Activated CD4-positive, alpha-beta T cell treated with anti-CD3 and anti-CD28 coated beads, Interleukin-2, Interleukin-4, amounts not matched to agents 100 ng/mL and 50 ng/mL, durations not matched to agents 16 hours and 8 hours (primary cell): ENCODE measurements around the gene CDAN1.

Experiments
- DNase-seq: peaks from one replicate; pipeline ENCODE4 v3.0.0-alpha.2; 2020; ENCODE audit warnings: low spot score

The CDAN1 gene

DNA sequence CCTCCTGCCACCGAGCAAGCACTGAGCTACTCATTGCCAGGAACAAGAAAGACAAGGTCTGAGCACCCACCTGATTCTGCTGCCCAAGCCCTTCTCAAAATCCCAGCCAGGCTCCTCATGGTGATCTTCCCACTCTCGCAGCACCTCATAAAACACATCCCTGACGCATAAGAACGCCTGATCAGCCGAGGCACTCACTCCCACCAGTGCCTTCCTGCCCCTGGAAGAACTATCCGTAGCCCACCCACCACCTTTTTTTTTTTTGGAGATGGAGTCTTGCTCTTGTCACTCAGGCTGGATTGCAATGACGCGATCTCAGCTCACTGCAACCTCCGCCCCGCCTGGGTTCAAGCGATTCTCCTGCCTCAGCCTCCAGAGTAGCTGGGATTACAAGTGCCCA lies 3.9 kb downstream of the CDAN1 start:
- no peak for DNase-seq

DNA sequence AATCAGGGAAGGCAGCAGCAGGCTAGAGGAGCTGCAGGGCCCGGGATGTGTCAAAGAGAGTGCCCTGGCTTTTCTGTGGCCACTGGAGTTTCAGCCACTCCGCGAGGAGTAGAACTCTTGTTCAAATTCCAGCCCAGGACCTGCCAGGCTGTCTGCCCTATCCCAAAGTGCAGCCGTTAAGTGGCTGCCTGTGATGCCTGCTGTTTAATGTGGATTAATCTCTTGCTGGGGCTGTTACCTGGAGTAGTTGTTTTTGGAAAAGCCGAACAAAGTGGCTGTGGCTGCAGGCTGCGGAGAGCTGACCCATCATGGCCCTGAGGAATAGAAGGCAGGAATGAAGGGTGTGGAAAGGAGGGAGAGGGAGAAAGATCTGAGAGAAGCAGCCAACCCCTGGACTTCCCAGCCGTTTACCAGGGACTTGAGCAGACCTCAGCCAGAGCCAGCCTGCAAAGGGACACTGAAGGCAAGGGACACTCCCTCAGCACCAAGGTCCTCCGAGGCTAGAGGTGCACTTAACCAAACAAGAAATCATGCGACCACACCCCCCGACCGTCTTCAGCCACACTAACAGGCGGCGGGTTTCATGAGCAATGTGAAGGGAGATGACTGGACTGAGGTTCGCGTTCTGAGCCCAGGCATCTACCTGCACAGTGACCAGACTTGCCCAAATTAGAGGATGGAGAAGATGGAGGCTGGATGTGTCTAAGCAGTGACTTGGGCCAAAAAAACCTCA lies 4.7 kb downstream of the CDAN1 start:
- DNase-seq = no peak

DNA sequence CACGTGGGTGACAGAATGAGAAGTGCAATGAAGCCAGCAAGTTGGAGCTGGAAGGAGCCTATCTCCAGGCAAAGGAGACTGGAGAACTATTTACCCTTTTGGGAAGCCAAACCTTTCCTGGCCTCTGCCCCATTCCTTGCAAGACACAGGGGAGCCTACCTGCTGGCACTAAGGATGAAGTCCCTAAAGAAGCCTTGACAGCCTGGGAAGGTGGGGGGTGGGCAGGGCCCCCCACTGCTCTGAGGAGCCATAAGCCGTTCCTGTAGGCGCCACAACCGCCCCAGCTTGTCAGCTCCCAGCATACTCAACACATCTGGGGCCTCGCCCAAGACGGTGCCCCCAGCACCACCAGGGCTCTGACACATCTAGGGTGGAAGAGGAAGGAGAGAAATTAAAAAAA lies 5.5 kb downstream of the CDAN1 start:
- no peak for DNase-seq

DNA sequence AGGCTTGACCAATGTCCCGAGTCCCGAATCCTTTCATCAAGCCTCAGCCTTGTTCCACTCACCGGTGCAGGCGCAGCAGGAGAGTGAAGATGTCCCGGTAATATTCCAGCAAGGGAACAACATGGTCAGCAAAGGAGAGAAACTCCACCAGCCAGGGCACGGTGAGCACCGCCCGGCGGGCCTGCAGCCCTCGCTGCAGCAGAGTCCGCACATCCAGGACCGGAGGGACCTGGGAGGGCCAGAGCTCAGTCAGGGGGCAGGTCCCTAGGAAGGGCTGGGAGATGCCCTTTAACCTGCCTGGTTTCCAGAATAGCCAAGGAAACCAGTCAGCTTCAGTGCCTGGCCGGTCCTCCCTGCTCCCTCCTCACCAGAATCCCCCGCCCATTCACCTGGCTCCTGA lies 6.4 kb downstream of the CDAN1 start:
- DNase-seq = no peak

GRCh38 chr15:42730135-42730534 lies 6.8 kb downstream of the CDAN1 start:
- DNase-seq = no peak

DNA sequence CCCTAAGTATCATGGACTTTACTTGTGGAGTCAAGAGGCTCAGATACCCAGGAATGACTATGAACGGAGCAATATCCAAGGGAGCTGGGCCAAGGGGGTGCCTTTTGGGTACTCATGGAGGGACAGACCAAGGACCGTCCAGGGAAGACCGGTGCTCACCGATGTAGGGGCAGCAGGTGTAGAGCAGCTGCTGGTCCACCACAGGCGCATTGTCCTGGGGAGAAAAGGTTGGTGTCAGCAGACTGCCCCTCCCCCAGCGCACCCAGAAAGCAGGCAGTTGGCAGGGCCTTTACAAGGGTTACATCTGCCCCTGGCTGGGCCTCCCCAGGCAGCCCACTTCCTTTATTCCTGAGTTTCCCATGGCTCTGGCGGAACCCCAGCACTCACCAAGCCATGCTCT lies 7.5 kb downstream of the CDAN1 start:
- no peak for DNase-seq

GRCh38 chr15:42728972-42729371 lies 8.0 kb downstream of the CDAN1 start:
- DNase-seq = no peak

GRCh38 chr15:42728560-42728959 lies 8.4 kb downstream of the CDAN1 start:
- DNase-seq = no peak

DNA sequence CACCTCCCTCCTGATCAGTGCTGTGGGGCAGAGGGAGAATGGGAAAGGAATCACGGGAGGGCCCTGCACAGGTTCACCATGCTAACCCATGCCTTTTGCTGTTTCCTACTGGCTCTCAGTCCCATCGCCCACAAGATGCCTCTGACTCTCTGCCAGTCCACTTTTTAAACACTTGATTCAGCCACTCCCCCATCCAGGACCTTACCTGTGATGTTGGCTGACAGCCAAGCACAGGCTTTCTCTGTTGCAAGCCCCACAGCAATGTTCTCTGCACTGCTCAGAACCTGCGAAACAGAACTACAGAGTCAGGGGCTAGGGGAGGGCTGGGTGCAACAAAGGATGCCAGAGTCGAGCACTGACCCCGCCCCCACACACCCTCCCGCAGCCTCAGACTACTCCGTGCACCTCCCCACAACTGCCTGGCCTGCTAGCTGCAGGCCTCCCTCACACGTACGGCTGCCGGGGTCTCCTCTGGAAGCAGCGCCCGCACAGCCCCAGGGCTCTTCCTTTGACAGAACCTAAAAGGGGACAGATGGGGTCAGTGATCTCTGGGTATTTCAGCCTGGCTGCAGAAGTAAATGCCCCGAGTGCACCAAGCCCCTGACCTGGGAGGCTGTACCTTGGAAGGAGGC lies 9.1 kb downstream of the CDAN1 start:
- DNase-seq = no peak

- DNase-seq = no peak
These were observed 10.8 kb downstream of the CDAN1 start for GRCh38 chr15:42726114-42726513.

GRCh38 chr15:42725331-42725903 lies 11.5 kb downstream of the CDAN1 start:
- no peak for DNase-seq

- DNase-seq = no peak
These were observed 12.7 kb downstream of the CDAN1 start for GRCh38 chr15:42724276-42724675.

DNA sequence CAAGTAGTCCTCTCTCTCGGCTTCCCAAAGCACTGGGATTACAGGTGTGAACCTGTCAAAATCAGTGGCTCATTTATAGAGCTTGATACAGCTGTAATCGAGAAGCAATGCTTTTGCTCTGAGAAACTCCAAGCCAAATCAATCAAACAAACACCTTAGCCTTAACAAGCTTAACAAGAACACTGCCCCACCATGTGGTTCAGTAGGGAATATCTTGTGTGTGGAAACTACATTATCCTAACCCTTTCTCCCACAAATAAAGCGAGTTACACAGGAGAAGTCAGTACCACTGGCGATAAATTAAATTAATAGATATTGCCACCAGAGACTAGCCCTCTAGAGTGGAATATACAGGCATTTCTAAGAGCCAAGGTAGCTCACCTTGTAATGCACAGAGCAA lies 13.9 kb downstream of the CDAN1 start:
- DNase-seq = no peak

DNA sequence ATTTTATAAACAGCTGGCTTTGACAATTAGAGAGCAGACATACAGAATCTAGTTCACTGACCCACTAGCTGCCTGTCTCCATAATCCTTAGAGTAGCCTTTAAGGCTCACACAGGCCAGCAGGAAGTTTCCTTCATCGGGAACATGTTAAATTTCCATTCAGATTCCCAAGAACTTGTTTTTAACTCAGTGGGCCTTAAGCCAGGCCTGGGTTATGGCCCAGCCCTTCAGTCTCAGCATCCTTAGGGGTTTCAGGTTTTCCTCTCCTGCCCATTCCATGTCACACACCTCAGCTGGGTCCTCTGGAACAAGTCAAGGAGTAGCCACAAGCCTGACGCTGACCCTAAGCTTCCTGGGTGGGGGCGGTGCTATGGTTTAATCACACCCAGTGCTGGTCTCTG lies 15.0 kb downstream of the CDAN1 start:
- no peak for DNase-seq

DNA sequence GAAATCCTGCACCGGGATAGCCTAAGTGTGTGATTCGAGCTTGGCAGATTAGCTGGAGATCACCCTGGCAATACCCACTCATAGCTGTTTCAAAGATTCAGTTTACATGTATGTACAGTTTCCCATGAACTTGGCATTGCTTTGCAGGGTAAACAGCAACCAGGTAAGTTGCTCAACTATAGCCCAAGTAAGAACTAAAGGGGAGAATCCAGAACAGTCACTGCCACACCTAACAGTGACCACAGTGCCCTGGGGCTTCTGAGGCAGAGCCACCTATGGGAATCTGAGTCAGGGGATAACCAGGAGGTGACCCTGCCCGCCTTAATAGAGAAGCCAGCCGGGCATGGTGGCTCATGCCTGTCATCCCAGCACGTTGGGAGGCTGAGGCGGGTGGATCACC lies 15.9 kb downstream of the CDAN1 start:
- DNase-seq = no peak

DNA sequence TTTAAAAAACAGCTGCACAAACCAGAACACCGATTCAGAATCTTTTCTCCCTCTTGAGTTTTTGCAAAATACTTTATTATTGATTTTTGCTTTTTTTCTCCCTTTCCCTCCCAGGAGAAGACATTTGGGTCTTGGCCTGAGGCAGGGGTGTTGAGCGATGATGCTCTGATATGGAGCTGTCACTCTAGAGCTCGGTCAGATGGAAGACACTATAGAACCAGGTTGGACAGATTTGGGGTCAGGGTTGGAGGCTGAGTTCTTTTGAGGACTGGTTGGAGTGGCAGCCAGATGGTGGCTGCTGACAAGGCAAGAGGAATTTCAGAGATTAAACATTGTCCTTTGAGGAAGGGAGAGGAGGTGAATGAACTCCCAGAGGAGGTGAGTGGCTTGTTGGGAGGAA lies 16.9 kb downstream of the CDAN1 start:
- DNase-seq = no peak

GRCh38 chr15:42719043-42719442 lies 17.9 kb downstream of the CDAN1 start:
- DNase-seq = no peak

DNA sequence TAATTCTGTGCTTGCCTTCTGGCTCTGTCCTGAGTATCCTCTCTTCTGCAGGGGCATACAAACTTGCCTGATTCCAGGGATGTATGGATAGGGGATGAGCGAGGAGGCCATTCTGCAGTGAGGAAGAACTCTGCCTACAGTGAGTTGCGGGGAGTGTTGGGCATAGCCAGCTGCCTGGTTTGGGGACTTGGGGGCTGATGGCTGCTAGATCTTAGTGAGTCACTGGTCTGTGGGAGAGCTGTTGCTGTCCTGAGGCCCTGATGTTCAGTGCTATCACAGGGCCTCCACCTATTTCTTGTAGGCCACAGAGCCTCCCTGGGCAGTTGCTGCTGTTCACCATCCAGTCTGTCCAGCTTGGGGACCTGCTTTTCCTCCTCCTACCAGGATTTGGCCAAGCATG lies 20.3 kb downstream of the CDAN1 start:
- DNase-seq = no peak

GRCh38 chr15:42716125-42716524 lies 20.8 kb downstream of the CDAN1 start:
- no peak for DNase-seq

GRCh38 chr15:42712584-42712983 lies 24.3 kb downstream of the CDAN1 start:
- DNase-seq = no peak

DNA sequence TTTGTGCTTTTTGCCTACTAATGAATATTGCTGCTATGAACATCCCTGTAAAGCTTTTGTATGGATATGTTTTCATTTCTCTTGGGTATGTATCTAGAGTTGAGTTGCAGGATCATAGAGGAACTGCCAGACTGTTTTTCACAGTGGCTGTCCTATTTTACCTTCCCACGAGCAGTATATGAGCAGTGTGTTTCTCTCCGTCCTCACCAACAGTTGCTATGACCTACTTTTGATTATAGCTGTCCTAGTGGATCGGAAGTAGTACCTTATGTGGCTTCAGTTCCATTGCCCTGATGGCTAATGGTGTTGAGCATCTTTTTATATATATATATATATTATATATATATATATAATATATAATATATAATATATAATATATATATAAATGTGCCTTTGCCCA lies 25.2 kb downstream of the CDAN1 start:
- no peak for DNase-seq

DNA sequence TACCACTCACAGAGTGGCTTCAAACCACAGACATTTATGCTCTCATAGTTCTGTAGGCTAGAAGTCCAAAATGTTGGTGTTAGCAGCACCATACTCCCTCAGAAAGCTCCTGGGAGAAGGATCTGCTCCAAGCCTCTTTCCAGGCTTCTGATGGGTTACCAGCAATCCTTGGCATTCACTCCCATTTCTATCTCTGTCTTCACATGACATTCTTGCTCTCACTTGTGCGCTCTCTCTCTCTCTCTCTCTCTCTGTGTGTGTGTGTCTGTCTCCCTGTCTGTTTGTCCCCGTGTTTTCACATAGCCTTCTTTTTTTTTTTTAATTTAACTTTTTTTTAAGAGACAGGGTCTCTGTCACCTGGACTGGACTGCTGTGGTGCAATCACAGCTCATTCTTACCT lies 26.3 kb downstream of the CDAN1 start:
- DNase-seq = no peak

GRCh38 chr15:42707873-42708544 lies 28.9 kb downstream of the CDAN1 start:
- no peak for DNase-seq
